Measurements from ENCODE around the gene CYP2J2.
"Not testable (repeated sequence)": the region's sequence is repeated elsewhere in the genome, so short reads cannot be mapped to it uniquely, and the experiment has no call there.

The CYP2J2 gene

GRCh38 chr1:59857679-59858354 lies 68.8 kb downstream of the CYP2J2 start:
- no peak for DNase-seq (ENCODE audit: low spot score)

DNA sequence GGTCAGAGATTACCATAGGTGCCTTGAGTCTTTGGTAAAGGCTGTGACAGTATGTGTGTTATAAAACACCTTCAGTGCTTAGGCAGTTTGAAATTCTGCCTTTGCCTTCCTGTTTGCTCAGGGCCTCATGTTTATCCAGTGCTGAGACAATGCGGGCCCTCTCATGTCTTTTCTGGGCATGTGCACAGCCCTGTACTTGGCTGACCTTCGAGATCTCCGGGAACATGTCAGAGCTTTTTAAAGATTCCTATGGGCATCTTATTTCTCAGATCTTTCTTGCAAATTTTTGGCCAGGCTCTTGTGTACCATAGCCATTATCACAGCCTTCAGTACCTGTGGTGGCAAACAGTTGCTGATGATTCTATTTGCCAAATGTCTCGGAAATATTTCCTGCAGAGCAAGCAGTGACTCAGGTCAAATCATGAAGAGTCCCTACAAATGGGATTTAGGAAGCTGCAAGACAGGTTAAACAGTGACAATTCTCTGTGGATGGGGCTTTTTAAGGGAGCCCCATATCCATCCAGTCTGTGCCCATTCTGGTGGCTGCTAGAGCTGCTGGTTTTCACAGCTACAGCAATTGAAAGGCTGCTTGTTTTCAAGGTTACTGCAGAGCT lies 69.7 kb downstream of the CYP2J2 start:
- peak; percentile 17 for DNase-seq (ENCODE audit: low spot score)

DNA sequence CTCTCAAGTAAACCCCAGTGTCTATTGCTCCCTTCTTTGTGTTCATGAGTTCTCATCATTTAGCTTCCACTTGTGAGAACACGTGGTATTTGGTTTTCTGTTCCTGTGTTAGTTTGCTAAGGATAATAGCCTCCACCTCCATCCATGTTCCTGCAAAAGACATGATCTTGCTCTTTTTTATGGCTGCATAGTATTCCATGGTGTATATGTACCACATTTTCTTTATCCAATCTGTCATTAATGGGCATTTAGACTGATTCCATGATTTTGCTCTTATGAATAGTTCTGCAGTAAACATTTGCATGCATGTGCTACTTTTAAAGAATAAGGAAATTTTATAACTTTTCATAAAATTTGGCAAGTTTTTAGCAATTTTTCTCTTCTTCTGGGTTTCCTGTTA lies 71.3 kb downstream of the CYP2J2 start:
- not testable (repeated sequence) for DNase-seq (ENCODE audit: low spot score)

GRCh38 chr1:59852117-59852516 lies 74.5 kb downstream of the CYP2J2 start:
- no peak for DNase-seq (ENCODE audit: low spot score)

- DNase-seq (ENCODE audit: low spot score) = no peak
These were observed 79.7 kb downstream of the CYP2J2 start for GRCh38 chr1:59846895-59847282.

DNA sequence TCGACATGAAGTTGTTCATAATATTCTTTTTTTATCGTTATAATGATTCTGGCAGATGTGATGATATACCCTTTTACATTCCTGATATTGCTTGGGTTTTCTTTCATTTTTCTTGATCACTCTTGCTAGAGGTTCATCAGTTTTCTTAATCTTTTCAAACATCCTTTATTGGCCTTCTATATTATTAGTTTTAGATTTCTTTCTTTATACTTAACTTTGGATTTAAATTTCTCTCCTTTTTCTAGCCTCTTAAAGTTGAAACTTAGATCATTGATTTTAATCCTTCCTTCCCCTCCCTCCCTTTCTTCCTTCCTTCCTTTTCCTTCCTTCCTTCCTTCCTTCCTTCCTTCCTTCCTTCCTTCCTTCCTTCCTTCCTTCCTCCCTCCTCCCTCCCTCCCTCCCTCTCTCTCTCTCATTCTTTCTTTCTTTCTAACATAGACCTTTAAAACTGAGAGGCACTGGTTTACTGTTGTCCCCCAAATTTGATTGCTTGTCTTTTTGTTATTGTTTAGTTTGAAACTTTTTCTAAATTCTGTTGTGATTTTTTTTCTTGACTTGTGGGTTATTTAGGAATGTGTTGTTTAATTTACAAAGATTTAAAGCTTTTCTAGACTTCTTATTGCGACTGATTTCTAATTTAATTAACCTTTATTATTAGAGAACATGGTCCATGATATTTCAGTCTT lies 80.2 kb downstream of the CYP2J2 start:
- no peak for DNase-seq (ENCODE audit: low spot score)

- DNase-seq (ENCODE audit: low spot score) = no peak
These were observed 81.5 kb downstream of the CYP2J2 start for GRCh38 chr1:59845091-59845490.

Measured in HuH-7.5 (cell line).